Esophagus squamous epithelium (tissue), 4 donors: ENCODE results near the gene LARGE2.

Experiments
- POLR2A ChIP-seq, 4 donors: fragments of 450-650 bp; IDR thresholded peaks; one replicate each; pipeline ENCODE4 v1.6.1; 2017; ENCODE audit warnings: antibody characterized with exemption in 4 of 4, mild to moderate bottlenecking in 4 of 4, moderate library complexity in 3 of 4
- TF ChIP-seq, protein P1 (sequence below), 6 experiments: fragments of 450-650 bp in 4 of 6; fragments of 200-600 bp in 2 of 6; sonication (generic) in 2 of 6; IDR thresholded peaks; one replicate each; pipeline ENCODE4 v1.5.1; 2016 to 2019; ENCODE audit warnings: antibody characterized with exemption in 6 of 6, mild to moderate bottlenecking in 4 of 6, moderate library complexity in 4 of 6

DNA sequence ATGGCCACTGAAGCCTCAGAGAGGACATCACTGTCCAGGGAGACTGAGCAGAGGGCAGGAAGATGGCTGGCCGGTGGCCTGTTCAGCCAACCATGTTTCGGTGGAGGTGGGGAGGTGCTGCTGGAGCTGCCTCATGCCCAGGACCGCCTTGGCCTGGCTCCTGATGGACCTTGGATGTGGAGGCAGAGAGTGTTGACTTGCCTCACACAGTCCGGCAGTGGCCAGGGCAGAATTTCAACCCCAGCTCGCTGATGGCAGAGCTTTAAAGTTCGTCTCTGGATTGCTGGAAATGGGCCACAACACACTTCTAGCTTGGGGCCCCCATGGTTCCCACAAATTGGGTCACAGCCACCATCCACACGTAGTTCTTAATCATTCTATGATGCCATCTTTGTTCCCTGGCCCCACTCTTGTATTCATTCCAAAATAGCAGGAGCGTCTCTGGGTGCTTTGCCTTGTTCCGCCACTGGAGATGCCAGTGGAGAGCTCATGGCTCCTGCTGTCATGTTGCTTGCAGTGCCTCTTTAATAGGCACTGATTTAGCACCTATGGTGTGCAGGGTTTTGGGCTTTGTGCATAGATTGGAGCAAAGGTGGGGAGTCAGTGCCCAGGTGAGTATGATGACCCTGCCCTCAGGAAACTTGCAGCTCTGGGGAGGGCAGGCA is 31.4 kb upstream of the LARGE2 start:
- TF ChIP-seq, protein P1, sequence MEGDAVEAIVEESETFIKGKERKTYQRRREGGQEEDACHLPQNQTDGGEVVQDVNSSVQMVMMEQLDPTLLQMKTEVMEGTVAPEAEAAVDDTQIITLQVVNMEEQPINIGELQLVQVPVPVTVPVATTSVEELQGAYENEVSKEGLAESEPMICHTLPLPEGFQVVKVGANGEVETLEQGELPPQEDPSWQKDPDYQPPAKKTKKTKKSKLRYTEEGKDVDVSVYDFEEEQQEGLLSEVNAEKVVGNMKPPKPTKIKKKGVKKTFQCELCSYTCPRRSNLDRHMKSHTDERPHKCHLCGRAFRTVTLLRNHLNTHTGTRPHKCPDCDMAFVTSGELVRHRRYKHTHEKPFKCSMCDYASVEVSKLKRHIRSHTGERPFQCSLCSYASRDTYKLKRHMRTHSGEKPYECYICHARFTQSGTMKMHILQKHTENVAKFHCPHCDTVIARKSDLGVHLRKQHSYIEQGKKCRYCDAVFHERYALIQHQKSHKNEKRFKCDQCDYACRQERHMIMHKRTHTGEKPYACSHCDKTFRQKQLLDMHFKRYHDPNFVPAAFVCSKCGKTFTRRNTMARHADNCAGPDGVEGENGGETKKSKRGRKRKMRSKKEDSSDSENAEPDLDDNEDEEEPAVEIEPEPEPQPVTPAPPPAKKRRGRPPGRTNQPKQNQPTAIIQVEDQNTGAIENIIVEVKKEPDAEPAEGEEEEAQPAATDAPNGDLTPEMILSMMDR (IDR thresholded peaks at IDR 0.05), result no peak
- no peak for TF ChIP-seq POLR2A (IDR thresholded peaks at IDR 0.05)
